Activated CD8-positive, alpha-beta memory T cell treated with anti-CD3 and anti-CD28 coated beads, Interleukin-2, amount 50 U/mL, for 4 hours (primary cell): ENCODE data around the gene SMOC1.
A peak's percentile ranks its signal among the peaks of the same experiment; 100 is the strongest.

ENCODE experiments used
- DNase-seq: peaks from one replicate; pipeline ENCODE4 v3.0.0-alpha.2; 2020

SMOC1 gene

DNA sequence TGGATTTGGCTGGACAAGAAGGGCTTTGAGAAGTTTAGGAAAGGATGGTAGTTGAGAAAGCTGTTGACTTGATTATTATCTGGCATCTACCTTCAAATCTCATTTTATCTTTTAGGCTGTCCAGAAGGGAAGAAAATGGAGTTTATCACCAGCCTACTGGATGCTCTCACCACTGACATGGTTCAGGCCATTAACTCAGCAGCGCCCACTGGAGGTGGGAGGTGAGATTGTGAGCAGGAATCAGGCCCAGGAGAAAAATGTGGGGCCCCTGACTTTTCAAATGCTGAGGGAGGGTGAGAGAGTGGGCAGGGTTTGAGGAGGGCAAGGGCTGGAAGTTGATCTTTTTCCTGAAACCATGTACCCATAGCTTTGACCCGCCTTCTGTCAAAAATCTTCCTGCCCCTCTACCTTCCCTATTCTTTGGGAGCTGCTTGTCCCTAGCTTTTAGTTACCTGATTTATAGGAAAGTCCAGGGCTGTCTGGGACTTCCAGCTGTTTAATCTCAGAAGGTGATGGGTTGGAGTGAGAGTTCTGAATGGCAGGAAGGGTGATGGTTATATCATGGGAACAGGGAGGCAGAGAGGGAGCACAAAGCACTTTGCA lies 134.2 kb downstream of the SMOC1 start:
- DNase-seq = no peak

DNA sequence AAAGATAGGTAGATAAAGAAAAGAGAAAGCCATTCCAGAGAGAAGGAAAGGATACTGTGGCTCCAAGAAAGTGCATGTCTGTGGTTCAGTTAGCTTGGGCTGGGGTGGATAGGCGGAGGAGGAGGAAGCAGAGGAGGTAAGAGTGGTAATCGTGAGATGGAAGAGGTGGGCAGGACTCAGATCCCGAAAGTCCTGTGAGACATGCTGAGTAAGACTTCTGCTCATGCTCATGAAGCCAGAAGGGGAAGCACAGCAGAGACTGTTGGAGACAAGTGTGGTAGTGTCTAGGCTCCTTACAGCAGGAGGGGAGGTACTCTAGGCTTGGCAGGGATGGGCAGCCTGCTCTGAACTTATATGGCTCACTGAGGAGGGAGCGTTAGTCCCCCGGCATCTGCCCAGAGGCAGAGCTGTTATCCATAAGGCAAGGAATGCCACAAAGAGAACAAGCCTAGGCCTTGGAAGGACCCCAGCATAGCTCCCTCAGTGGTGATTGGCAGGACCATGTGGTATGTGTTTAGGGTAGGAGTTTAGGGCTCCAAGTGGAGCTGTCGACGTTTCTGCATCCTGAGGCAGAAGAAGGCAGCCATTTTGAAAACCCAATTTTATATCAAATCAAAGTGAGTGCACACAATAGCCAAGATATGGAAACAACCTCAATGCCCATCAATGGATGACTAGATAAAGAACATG lies 135.3 kb downstream of the SMOC1 start:
- DNase-seq = no peak

DNA sequence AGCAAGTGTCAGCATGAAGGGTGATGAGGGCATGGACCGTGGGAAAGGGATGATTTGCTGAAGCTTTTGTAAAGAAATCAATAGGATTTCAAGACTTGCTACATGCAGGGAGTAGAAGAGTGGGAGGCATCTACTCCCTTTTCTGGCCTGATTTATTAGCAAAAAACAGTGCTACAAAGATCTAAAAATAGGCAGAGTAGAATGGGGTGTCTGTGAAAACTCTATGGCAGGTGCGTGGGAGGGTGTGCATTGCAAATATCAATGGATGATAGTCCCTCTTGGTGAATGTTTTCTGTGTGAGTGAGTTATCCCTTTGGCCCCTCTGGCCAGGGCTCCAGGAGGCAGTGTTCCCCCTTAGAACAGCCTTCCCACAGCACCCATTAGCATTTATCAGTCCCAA lies 139.0 kb downstream of the SMOC1 start:
- no peak for DNase-seq

DNA sequence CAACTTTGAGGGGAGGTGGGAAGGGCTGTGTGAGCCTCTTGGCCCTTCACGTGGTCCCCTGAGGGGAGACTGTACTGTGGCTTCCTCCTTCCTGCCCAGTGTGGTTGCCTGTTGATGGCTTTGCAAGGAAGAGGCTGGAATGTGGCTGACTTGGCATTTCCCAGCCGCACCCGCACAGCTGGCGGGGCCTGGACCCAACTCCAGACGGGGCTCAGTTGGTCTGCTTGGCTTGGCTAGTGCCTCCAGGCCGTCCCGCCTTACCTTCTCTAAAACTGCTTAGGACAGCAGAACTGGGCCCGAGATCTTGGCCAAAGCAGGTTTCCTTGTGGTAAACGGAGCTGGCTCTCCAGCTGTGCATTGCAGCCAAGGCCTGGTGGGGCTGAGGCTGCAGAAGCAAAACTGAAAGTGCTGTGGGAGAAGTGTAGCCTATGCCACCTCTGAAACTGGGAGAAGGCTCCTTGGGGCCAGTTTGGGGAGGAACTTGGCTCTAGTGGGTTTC lies 139.5 kb downstream of the SMOC1 start:
- no peak for DNase-seq

DNA sequence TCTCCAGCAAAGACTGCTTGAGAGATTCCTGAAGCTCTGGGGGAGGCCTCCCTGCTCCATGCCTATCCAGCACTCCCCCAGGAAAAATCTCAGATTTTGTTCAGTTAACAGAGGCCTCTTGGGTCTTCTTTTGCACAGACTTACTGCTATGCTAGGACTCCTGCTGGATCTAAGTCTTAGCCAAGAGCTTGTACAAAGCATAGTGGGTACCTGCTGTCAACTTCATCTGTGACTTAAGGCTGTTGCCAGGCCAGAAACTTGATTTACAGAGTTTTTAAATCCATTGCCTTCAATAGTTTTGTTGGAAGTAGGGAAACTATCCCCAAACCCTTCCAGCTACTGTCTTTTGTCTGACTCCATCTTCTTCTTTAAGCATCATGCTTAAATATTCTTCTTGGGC lies 140.5 kb downstream of the SMOC1 start:
- no peak for DNase-seq

DNA sequence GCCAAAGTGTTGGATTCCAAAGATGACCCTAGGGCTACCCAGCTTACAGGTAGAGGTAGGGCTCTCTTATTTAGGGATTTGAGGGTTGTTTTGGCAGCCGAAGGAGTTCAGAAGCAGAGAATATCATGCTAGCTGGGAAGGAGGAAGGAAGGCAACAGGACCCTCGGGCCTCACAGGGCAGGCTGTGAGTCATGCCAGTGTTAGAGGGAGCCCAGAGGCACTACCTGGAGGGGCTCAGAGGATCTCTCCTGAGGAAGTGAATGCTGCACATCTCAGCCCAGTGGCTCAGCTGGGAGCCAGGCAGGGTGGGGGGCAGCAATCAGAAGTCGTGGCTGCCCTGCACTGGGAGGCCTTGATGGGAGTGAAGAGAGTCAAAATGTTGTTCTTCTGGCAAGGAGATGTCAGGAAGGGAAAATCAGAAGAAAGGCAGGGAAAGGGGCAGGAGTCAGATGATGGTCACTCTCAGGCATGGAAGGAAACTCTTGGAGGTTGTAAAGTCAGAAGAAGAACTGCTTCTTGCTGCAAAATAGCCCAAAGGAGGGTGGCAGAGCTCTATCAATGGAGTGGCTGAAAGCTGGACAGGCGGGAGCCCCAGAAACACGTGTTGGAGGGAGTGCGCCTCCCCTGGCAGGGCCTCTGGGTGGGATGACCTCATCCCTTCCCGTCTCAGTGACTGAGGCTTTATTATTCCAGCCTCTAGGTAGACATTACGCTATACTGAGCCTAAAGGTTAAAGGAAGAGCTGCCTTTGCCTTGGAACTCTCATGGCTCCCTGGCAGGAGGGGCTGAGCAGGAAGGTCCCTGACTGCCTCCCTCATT lies 141.3 kb downstream of the SMOC1 start:
- DNase-seq = no peak

DNA sequence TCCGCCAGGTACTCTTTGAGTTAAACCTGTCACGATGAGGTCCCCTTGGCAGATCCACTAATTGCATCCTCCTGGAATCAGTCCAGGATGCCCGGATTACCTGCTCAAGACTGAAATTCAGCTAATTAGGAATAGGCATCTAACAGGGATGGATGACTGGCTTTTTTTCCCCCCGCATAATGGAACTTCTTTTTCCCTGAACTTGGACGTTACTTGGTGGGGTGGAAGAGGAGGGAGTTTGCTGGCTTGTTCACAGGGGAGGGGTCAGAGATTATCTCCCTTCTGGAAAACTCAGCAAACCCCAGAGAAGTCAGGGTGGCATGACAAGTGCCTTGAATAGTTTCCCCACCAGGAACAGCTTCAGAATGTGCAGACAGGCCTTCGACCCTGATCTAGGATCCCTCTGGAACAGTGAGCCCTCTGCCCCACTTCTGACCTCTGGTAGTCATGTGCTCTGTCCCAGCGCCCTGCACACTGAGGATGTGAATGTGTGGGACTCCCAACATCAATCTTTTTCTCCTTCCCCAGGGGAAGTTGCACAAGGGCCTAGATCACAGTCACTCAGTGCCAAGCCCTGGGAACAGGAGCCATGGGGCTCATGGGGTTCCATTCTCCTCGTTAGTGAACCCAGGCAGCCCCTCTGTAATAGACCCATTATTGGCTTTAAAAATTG lies 142.5 kb downstream of the SMOC1 start:
- no peak for DNase-seq

DNA sequence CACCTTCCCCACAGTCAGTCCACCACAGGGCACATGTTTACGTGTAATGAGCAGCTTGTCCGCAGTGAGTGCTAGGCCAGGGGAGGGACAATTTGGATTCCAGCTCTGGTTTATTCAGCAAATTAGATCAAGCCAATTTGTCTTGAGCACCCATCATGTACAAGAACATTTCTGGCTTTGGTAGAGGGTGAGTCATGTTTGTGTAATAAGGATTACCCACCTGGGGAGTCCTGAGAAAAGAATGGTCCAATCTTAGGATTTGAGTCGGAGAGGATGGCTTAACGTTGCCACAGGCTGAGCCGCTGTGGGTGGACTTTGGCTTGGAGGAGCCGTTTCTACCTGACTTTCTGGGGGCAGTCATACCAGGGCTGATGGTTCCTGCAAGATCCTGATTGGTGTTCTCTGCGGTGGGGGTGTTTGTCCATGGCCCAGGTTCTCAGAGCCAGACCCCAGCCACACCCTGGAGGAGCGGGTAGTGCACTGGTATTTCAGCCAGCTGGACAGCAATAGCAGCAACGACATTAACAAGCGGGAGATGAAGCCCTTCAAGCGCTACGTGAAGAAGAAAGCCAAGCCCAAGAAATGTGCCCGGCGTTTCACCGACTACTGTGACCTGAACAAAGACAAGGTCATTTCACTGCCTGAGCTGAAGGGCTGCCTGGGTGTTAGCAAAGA lies 143.7 kb downstream of the SMOC1 start:
- DNase-seq = no peak

DNA sequence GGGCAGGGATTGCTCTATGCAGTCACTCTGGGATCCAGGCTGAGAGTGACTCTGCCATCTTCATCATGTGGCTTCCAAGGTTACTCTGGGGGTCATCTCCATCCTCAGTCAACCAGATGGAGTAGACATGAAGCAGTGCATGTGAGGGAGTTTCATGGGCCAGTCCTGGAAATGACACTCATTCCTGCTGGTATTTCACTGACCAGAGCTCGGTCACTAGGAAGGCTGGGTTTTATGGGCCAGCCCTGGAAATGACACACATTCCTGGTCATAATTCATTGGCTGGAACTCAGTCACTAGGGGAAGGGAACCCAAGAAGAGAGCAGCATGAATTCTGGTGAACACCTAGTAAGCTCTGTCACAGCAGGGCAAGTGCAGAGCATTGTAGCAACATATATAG lies 144.7 kb downstream of the SMOC1 start:
- DNase-seq = no peak

DNA sequence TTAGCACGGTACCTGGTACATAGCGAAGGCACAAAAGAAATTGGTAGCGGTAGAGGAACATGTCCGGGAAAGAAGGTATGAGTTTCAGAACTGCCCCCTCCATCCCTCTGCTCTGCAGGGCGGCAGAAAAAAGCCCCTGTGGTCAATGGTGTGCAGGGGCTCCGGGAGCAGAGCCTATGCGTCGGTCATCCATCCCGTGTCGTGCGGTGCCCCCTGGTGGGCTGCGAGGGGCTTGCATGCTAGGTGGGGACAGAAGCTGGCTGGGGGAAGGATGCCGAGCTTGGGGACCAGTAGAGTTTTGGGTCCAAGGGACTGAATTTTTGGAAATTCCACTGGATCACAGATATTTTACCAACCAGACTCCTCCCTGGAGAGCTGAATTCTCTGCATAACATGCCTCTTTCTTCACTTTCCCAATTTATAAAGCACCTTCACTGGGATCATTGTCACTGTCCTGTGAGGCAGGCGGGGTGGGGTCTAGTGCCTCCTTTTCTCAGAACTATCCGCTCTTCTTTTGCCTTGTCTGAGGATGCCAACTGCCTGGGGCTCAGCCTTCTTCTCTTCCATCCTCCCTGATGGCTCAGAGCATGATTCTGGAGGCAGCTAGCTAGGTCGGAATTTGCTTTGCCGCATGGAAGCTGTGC lies 148.7 kb downstream of the SMOC1 start:
- DNase-seq = peak; percentile 54

DNA sequence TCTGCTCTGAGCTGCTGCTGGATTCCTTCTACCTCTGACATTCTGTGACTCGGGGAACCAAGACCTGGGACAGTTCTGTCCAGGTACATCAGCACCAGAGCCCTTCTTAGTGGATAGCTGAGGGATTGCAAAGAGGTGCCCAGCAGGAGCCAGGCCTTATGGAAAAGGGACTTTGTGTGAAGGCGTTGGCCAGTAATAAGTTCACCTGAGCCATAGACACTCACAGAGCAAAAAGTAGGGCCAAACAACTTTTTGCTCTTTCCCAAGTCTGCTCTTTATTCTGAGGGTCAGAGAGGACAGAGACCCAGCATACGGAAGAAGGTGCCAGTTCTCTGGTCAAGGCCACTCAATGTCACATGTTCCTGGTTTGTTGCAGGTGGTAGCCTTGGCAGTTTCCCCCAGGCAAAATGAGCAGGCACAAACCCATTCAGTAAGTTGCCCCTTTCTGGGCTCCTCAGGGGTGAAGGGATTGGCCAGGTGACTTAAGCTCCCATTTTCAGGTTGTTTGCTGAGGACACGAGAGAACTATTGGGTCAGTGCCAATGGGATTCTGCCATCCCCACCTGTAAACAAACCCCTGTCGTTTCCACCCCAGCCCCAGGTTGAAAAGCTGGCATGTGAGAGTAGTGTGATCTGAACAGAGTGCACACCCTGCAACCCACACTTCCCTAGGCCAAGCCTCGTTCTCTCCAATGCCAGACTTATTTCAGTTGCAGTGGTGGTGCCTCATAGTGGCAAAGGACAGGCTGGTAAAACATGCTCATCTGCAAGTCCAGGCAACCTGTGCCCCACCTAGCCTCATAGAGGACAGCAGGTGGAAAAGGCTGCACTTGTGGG lies 150.3 kb downstream of the SMOC1 start:
- no peak for DNase-seq

DNA sequence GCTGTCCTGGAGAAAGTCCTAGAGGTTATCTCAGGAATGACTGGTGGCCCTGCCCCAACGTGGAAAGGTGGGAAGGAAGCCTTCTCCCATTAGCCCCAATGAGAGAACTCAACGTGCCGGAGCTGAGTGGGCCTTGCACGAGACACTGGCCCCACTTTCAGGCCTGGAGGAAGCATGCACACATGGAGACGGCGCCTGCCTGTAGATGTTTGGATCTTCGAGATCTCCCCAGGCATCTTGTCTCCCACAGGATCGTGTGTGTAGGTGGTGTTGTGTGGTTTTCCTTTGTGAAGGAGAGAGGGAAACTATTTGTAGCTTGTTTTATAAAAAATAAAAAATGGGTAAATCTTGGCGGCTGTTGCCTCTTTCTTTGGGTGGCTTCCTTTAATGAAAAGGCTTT lies 152.8 kb downstream of the SMOC1 start:
- no peak for DNase-seq

DNA sequence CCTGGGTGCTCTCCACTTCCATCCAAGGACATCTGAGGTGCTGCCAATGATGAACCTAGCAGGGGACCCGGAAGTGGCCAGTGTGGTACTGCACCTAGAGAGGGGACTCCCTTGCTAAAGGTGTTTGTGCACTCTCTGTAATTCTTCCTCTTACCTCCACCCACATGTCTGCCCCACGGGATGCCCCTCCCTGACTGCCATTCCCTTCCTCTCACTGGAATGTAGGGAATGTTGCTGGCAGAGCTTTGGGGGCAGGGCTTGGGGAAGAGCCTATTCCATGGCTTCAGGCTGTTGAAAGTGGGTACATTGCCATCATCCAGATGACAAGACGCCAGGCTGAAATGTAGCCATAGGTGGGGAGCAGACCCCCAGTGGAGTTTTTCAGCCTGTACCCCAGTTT lies 153.2 kb downstream of the SMOC1 start:
- no peak for DNase-seq

DNA sequence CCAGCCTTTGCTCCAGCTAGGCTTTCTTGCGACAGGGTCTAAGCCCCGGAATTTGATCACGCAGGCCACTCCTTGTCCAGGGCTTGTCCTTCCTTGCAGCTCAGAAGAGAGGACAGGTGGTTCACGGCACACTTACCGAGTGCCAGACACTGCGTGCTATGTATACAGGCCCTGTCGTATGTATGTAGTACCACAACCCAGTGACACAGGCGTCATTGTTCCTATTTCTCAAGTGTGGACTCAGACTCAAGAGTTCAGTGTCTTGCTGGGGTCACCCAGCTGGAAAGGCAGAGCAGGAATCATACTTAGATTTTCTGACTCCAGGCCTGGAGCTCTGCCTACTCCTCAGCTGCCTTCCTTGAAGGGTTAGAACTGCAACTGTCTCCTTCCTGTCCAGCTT lies 153.9 kb downstream of the SMOC1 start:
- DNase-seq = no peak

DNA sequence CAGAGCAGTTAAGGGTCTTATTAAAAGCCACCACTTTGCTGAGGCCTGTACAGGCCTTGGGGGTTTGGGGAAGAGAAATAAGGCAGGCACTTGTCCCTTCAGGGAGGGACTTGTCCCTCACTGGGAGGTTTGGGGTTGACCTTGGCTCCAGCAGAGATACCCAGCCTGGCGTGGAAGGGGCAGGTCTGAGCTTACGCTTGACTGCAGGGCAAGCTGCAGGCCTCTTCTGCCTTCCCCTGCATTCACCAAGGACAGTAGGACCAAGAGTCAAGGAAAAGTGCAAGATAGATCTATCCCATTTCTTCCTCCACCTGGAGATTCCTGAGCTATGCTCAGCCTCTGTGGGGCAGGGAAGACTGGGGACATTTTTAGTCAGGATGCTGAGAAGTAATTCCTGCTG lies 154.3 kb downstream of the SMOC1 start:
- no peak for DNase-seq

DNA sequence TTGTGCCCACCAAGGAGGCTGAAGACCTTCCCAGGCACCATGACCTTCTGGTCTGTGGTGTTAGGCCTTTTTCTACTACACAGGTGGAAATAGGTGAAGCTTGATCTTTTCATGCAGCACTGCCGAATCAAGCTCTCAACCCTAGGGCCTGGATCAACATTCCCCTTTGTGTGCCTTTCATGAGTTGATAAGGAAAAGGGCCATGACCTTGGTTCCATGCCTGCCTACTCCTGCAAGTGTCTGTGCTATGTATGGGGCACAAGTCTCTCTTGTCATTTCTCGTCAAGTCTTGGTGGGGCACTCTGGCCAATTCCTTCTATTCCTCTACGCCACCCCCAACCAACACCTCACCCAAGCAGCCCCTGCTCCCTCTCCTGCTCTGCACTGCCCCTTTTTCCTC lies 155.0 kb downstream of the SMOC1 start:
- DNase-seq = no peak

DNA sequence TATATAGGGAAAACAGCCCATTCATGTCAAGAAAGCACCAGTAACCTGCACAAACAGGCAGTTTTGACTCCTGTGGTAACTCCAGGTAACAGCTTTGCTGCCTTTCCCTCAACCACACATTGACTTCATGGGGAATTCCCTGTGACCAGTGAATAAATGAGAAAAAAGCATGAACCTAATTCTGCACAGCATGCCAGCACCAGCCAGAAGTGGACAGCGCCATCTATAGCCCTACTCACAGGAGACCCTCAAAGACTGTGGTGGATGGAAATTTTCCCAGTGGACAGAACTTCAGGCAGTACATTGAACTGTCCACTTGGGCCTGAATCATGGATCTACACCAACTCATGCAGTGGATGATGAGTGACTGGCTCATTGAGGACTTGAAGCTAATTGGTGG lies 157.4 kb downstream of the SMOC1 start:
- no peak for DNase-seq

DNA sequence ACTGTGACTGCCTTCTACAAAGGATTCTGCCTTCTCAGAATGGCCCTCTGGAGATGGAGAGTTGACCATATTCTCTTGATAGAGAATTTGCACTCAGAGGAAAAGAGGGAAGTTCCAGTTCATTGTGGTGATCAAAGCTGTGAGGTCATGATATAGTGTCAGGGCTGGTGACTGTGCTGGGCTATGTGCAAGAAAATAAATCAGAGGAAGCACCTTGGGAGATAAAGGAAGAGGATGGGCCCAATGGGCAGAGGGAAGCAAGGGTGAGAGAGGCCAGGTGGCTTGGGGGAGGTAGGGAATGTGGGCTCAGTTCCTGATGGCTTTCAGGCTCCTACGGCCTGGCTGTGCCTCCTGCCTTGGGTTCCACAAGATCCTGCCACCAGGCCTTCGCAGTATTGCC lies 163.8 kb downstream of the SMOC1 start:
- DNase-seq = no peak

DNA sequence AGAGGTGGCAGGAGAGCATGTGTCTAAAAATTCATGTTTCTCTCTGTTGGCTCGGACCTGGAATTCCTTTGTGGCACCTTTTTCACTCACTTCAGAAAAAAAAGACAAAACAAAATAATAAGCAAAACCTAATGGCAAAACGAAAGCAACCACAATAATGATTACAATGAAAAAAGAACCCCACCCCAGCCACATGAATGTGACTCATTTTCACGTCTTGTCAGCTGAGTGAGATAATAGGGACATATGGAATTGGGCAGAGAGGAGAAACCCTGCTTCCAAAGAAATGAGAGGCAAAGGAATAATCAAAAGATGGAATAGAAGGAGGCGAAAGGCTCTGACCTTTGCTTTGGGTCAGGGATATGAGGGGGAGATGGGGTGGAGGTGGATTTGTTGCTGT lies 166.1 kb downstream of the SMOC1 start:
- no peak for DNase-seq

DNA sequence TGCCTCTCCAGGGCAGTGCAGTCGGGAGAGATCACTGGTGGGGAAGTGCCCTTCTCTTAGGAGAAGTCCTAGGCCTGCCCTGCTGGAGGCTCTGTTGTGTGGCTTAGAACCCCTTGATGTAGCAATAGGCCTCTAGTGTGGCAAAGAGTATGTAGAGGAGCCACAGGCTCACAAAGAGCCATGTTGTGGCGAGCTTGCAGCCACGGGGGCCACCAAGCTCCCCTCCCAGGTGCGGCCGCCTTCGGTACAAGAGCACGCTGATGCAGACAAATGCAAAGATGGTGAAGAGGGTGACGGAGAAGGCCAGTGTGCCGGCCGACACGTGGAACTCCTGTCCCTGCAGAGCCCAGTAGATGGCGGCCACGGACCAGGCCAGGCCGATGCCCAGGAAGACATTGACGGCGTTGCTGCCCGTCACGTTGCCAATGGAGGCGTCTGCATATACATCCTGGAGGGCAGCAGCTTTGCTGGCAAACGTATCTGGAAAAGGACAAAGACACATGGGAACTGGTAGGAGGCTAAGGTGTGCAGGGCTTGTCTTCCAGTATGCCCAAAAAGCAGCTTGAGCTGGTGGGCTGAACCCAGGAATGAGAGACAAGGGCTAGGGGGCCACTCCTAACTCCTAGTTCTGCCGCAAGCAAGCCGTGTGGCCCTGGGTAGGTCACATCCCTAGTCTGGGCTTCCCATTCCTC lies 166.8 kb downstream of the SMOC1 start:
- no peak for DNase-seq
